Neural cell (in vitro differentiated cells): ENCODE results near the gene AMDHD2. TPM values are rescaled to one million over a fixed set of nuclear protein-coding genes. Genes with fewer than 3 reads are reported as not detected.

Experiments
- H2AFZ ChIP-seq: fragments of 200-600, 300-800 bp; sonication (generic), shearing (Covaris generic); 2 replicates; pipeline ENCODE4 v1.6.0; 2014; ENCODE audit warnings: low read depth, mild to moderate bottlenecking, antibody characterized with exemption, low read length, moderate library complexity
- H3F3A ChIP-seq: fragments of 200-600 bp; shearing (Covaris generic); 2 replicates; pipeline ENCODE4 v1.6.1; 2016; ENCODE audit warnings: mild to moderate bottlenecking, moderate library complexity, mixed read lengths, antibody characterized with exemption, low read length; ENCODE audit not compliant: insufficient read depth, poor library complexity, severe bottlenecking
- H3K27ac ChIP-seq: fragments of 200-600, 300-800 bp; sonication (generic), shearing (Covaris generic); 2 replicates; pipeline ENCODE4 v1.5.1; 2014; ENCODE audit warnings: mild to moderate bottlenecking, low read length, moderate library complexity
- H3K27me3 ChIP-seq: fragments of 300-800, 200-600 bp; sonication (generic), shearing (Covaris generic); 2 replicates; pipeline ENCODE4 v1.6.0; 2014; ENCODE audit warnings: mild to moderate bottlenecking, low read depth, low read length, moderate library complexity; ENCODE audit not compliant: insufficient read depth
- H3K36me3 ChIP-seq: fragments of 300-800, 200-600 bp; sonication (generic), shearing (Covaris generic); 2 replicates; pipeline ENCODE4 v1.5.1; 2014; ENCODE audit warnings: mild to moderate bottlenecking, antibody characterized with exemption, low read length, moderate library complexity; ENCODE audit not compliant: insufficient read depth
- H3K4me2 ChIP-seq: fragments of 300-800, 200-600 bp; sonication (generic), shearing (Covaris generic); 2 replicates; pipeline ENCODE4 v1.6.0; 2014; ENCODE audit warnings: mild to moderate bottlenecking, low read length
- H3K4me3 ChIP-seq: fragments of 300-800, 200-600 bp; sonication (generic), shearing (Covaris generic); 2 replicates; pipeline ENCODE4 v1.5.1; 2014; ENCODE audit warnings: mild to moderate bottlenecking, low read length, moderate library complexity
- H3K79me2 ChIP-seq: fragments of 200-600 bp; shearing (Covaris generic); replicated peaks from 2 replicates; pipeline ENCODE4 v1.6.0; 2014; ENCODE audit warnings: mild to moderate bottlenecking, low read length, moderate library complexity; ENCODE audit not compliant: insufficient read depth
- H3K9ac ChIP-seq: fragments of 300-800, 200-600 bp; sonication (generic), shearing (Covaris generic); 2 replicates; pipeline ENCODE4 v1.6.1; 2016; ENCODE audit warnings: mild to moderate bottlenecking, low read length, mixed read lengths
- H3K9me2 ChIP-seq: fragments of 200-600 bp; shearing (Covaris generic); 2 replicates; pipeline ENCODE4 v1.6.1; 2016; ENCODE audit warnings: mild to moderate bottlenecking, low read length, mixed read lengths; ENCODE audit not compliant: insufficient read depth
- H3K9me3 ChIP-seq: fragments of 200-600, 300-800 bp; sonication (generic), shearing (Covaris generic); 2 replicates; pipeline ENCODE4 v1.6.1; 2016; ENCODE audit warnings: mild to moderate bottlenecking, mixed run types, low read length, moderate library complexity, mixed read lengths
- H4K20me1 ChIP-seq: fragments of 200-600 bp; shearing (Covaris generic); 2 replicates; pipeline ENCODE4 v1.6.1; 2016; ENCODE audit warnings: mild to moderate bottlenecking, mixed run types; ENCODE audit not compliant: insufficient read depth
- EP300 ChIP-seq: fragments of 450-650 bp; conservative IDR thresholded peaks from 2 replicates; pipeline ENCODE4 v1.6.1; 2014; ENCODE audit warnings: antibody characterized with exemption, mild to moderate bottlenecking, moderate library complexity; ENCODE audit not compliant: poor library complexity, severe bottlenecking
- EZH2 ChIP-seq: fragments of 200-600, 300-800 bp; shearing (Covaris generic), sonication (generic); IDR thresholded peaks from 2 replicates; pipeline ENCODE4 v1.6.1; 2014; ENCODE audit warnings: antibody characterized with exemption, low read length, borderline replicate concordance, mild to moderate bottlenecking; ENCODE audit not compliant: insufficient read depth, poor library complexity, severe bottlenecking
- MXI1 ChIP-seq: fragments of 450-650 bp; conservative IDR thresholded peaks from 2 replicates; pipeline ENCODE4 v1.6.1; 2014; ENCODE audit warnings: antibody characterized with exemption, mild to moderate bottlenecking; ENCODE audit not compliant: poor library complexity, severe bottlenecking
- POLR2AphosphoS5 ChIP-seq: IDR thresholded peaks from 2 replicates; pipeline ENCODE4 v1.6.1; 2012
- RAD21 ChIP-seq: fragments of 450-650 bp; conservative IDR thresholded peaks from 2 replicates; pipeline ENCODE4 v1.6.1; 2014; ENCODE audit warnings: antibody characterized with exemption, mild to moderate bottlenecking, moderate library complexity
- SMC3 ChIP-seq: fragments of 450-650 bp; conservative IDR thresholded peaks from 2 replicates; pipeline ENCODE4 v1.6.1; 2014; ENCODE audit warnings: antibody characterized with exemption, mild to moderate bottlenecking, moderate library complexity; ENCODE audit not compliant: poor library complexity
- TAF1 ChIP-seq: IDR thresholded peaks from 2 replicates; pipeline ENCODE4 v1.6.1; 2012; ENCODE audit warnings: low read depth
- polyA plus RNA-seq: library from polyadenylated mRNA; depleted of rRNA; stranded (reverse); fragments of >200 nt; gene quantifications from 2 replicates; pipeline ENCODE4 v1.2.3, GENCODE V29; 2014
- TF ChIP-seq, protein P1 (sequence below): IDR thresholded peaks from 2 replicates; pipeline ENCODE4 v1.6.1; 2012; ENCODE audit warnings: borderline replicate concordance
- TF ChIP-seq, protein P2 (sequence below): fragments of 450-650 bp; IDR thresholded peaks from 2 replicates; pipeline ENCODE4 v1.5.1; 2014; ENCODE audit warnings: antibody characterized with exemption, mild to moderate bottlenecking, moderate library complexity; ENCODE audit not compliant: poor library complexity, severe bottlenecking

The AMDHD2 gene
- polyA plus RNA-seq, 1 donor from 2014 or later, result 50.0 TPM

DNA sequence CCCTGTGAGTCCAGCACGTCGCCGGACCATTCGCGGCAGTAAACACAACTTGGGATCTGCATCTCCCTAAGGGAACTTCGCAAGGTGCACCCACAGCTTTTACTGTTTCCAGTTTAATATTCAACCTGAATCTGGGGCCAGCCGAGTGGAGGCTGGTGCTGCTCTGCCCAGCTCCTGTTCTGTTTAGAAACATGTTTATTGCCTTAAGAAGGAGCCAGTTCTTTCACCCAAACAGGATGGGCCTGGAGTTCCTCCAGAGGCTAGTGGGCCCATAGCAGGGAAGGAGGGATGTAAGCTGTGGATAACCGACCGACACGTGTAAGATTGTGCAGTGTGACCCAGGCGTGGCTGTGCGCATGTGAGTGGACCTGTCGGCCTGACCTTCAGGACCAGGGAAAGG is 27.9 kb upstream of the AMDHD2 start:
- Histone ChIP-seq H3K79me2 (no peaks in the 10 kb centered on the region), H3K9ac (no peak overlapping the region), H3K27ac (no peak overlapping the region), H3K36me3 (no peaks in the 10 kb centered on the region), H3F3A (no peaks in the 10 kb centered on the region), H3K4me2 (no peak overlapping the region), H3K4me3 (no peak overlapping the region), H3K9me2 (no peaks in the 10 kb centered on the region), H3K27me3 (no peaks in the 10 kb centered on the region), H2AFZ (no peak overlapping the region), H4K20me1 (no peaks in the 10 kb centered on the region), H3K9me3 (no peaks in the 10 kb centered on the region)
- TF ChIP-seq EP300 (no peak), SMC3 (no peak), POLR2AphosphoS5 (no peak), TAF1 (no peak), EZH2 (no peak), MXI1 (no peak), RAD21 (no peak)
- TF ChIP-seq, protein P1, sequence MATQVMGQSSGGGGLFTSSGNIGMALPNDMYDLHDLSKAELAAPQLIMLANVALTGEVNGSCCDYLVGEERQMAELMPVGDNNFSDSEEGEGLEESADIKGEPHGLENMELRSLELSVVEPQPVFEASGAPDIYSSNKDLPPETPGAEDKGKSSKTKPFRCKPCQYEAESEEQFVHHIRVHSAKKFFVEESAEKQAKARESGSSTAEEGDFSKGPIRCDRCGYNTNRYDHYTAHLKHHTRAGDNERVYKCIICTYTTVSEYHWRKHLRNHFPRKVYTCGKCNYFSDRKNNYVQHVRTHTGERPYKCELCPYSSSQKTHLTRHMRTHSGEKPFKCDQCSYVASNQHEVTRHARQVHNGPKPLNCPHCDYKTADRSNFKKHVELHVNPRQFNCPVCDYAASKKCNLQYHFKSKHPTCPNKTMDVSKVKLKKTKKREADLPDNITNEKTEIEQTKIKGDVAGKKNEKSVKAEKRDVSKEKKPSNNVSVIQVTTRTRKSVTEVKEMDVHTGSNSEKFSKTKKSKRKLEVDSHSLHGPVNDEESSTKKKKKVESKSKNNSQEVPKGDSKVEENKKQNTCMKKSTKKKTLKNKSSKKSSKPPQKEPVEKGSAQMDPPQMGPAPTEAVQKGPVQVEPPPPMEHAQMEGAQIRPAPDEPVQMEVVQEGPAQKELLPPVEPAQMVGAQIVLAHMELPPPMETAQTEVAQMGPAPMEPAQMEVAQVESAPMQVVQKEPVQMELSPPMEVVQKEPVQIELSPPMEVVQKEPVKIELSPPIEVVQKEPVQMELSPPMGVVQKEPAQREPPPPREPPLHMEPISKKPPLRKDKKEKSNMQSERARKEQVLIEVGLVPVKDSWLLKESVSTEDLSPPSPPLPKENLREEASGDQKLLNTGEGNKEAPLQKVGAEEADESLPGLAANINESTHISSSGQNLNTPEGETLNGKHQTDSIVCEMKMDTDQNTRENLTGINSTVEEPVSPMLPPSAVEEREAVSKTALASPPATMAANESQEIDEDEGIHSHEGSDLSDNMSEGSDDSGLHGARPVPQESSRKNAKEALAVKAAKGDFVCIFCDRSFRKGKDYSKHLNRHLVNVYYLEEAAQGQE, result no peak
- TF ChIP-seq, protein P2, sequence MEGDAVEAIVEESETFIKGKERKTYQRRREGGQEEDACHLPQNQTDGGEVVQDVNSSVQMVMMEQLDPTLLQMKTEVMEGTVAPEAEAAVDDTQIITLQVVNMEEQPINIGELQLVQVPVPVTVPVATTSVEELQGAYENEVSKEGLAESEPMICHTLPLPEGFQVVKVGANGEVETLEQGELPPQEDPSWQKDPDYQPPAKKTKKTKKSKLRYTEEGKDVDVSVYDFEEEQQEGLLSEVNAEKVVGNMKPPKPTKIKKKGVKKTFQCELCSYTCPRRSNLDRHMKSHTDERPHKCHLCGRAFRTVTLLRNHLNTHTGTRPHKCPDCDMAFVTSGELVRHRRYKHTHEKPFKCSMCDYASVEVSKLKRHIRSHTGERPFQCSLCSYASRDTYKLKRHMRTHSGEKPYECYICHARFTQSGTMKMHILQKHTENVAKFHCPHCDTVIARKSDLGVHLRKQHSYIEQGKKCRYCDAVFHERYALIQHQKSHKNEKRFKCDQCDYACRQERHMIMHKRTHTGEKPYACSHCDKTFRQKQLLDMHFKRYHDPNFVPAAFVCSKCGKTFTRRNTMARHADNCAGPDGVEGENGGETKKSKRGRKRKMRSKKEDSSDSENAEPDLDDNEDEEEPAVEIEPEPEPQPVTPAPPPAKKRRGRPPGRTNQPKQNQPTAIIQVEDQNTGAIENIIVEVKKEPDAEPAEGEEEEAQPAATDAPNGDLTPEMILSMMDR, result no peak

DNA sequence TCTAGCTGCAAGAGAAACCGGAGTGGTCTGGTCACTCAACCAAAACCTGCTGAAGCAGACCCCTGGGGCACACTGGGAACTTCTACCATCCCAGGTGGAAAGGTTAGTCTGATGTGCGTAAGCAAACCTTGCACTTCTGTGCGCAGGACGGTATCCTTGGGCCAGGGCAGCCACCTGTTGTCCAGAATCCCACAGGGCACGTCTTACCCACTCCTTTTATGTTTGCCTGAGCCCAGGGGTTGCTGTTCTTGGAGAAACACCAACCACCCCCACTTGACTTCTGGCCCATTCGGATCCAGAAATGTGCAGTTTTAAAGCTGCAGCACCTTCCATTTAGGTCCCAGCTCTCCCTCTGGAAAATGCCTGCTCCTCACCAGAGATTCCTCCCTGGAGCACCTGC is 26.6 kb upstream of the AMDHD2 start:
- Histone ChIP-seq H3F3A (no peaks in the 10 kb centered on the region), H4K20me1 (no peaks in the 10 kb centered on the region), H2AFZ (no peak overlapping the region), H3K9me2 (no peaks in the 10 kb centered on the region), H3K27me3 (no peaks in the 10 kb centered on the region), H3K4me3 (no peak overlapping the region), H3K79me2 (no peaks in the 10 kb centered on the region), H3K4me2 (no peak overlapping the region), H3K27ac (no peak overlapping the region), H3K9me3 (no peaks in the 10 kb centered on the region), H3K36me3 (no peaks in the 10 kb centered on the region), H3K9ac (no peak overlapping the region)
- TF ChIP-seq, protein P2, result no peak
- TF ChIP-seq SMC3, result no peak
- TF ChIP-seq POLR2AphosphoS5, result no peak
- TF ChIP-seq, protein P1, result no peak
- no peak for TF ChIP-seq EZH2
- no peak for TF ChIP-seq RAD21
- no peak for TF ChIP-seq MXI1
- no peak for TF ChIP-seq EP300
- no peak for TF ChIP-seq TAF1
